Measurements from ENCODE around the gene EBPL. TPM values are rescaled to one million over a fixed set of nuclear protein-coding genes. Genes with fewer than 3 reads are reported as not detected.
"Not testable (repeated sequence)": the region's sequence is repeated elsewhere in the genome, so short reads cannot be mapped to it uniquely, and the experiment has no call there.

EBPL gene
- polyA plus RNA-seq, 3 donors from 2014 or later, result 47.3 to 53.6 (median 49.6) TPM

- H3K36me3 Mint-ChIP-seq, result no peaks in the 10 kb centered on the region
- no peaks in the 10 kb centered on the region for H3K9me3 Mint-ChIP-seq
- no peaks in the 10 kb centered on the region for H3K4me1 Mint-ChIP-seq
- no peak overlapping the region for H3K27ac Mint-ChIP-seq
- peaks cover 0 to 6% (median 4%) of the 10 kb centered on the region in 3 donors for H3K27me3 Mint-ChIP-seq (ENCODE audit: low read depth in 3 of 3)
- H3K4me3 Mint-ChIP-seq, result no peak overlapping the region
- DNase-seq, result no peak
Measured at GRCh38 chr13:49616676-49617065, 74.6 kb downstream of the EBPL start.

GRCh38 chr13:49615836-49616675 lies 75.2 kb downstream of the EBPL start:
- Mint-ChIP-seq H3K27me3 (ENCODE audit: low read depth in 3 of 3) (peaks cover 0 to 5% (median 4%) of the 10 kb centered on the region in 3 donors), H3K9me3 (no peaks in the 10 kb centered on the region), H3K27ac (no peak overlapping the region), H3K4me3 (no peak overlapping the region), H3K36me3 (no peaks in the 10 kb centered on the region), H3K4me1 (no peaks in the 10 kb centered on the region)
- no peak for DNase-seq

- not testable (repeated sequence) for H3K4me1 Mint-ChIP-seq; H3K27ac Mint-ChIP-seq; H3K9me3 Mint-ChIP-seq; H3K4me3 Mint-ChIP-seq; H3K27me3 Mint-ChIP-seq (ENCODE audit: low read depth in 3 of 3); H3K36me3 Mint-ChIP-seq; DNase-seq
Measured at GRCh38 chr13:49612042-49612441, 79.2 kb downstream of the EBPL start.

Other genes with a start within 250 kb of the EBPL start
- 10 to 100 TPM in 1 of 3 donors, 1 to 10 TPM in 2; 4.9 to 11.0 (median 7.0) TPM for gene CAB39L, start 247.4 kb downstream of the EBPL start, polyA plus RNA-seq
- gene SETDB2, start 247.2 kb downstream of the EBPL start, polyA plus RNA-seq, result 1 to 10 TPM; 5.5 to 8.8 (median 7.5) TPM
- gene PHF11, start 195.5 kb downstream of the EBPL start, polyA plus RNA-seq, result 10 to 100 TPM; 67.1 to 79.2 (median 70.6) TPM
- 10 to 100 TPM in 2 of 3 donors, 1 to 10 TPM in 1; 6.5 to 13.0 (median 10.3) TPM for gene RCBTB1, start 105.9 kb downstream of the EBPL start, polyA plus RNA-seq
- 1 to 10 TPM in 1 of 3 donors, under 1 TPM in 2; 0.27 to 1.3 (median 0.38) TPM for gene ARL11, start 63.0 kb downstream of the EBPL start, polyA plus RNA-seq
- 10 to 100 TPM; 21.3 to 27.7 (median 21.7) TPM for gene KPNA3, start 101.2 kb upstream of the EBPL start, polyA plus RNA-seq
- 1 to 10 TPM; 3.2 to 4.3 (median 4.3) TPM for gene SPRYD7, start 244.9 kb upstream of the EBPL start, polyA plus RNA-seq